ENCODE results near the gene SLC25A34.
A peak's percentile ranks its signal among the peaks of the same experiment; 100 is the strongest.

The SLC25A34 gene

DNA sequence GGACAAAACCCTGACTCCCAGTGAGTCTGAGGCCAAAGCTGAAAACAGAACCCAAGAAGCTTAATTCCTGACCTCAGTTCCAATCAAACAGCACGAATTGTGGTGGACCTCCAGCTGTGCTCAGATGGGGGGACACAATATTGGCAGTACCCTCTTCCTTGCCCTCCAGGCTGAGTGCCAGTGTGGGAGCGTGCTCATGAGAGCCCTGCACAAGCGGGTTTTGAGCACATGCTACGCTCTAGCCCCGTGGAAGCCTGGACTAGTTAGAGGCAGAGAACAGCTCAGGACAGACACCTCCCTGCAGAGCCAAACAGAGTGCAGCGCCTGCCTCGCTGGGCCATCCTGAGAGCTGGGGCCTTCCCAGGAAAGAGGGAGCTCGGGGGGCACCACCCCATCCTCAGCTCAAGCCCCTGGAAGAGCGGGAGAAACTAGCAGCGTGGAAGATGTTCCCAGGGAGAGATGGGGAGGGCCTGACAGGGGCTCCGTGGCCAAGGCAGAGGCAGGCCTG lies 2.8 kb upstream of the SLC25A34 start:
- no peak for DNase-seq (ENCODE audit: low read depth in 1 of 2, low spot score in 1 of 2)

DNA sequence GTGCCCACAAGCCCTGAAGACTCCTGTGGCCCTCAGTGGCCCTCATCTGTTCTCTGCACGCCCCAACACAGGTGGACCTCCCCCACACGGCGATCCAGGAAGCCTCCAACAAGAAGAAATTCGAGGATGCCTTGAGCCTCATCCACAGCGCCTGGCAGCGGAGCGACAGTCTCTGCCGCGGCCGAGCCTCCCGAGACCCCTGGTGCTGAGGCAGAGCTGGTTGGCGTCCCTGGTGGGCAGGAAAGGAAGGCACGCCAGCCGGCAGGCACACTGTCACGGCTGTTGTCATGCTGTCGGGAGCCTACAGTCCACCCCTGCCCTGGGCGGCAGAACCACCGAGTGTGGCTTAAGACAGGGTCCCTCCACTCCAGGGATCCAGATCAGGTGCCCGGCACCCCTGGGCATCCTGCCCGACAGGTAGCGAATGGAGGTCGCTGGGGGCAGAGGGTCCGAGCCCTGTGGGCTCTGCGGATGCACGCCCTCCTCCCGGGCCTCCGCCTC lies 2.3 kb upstream of the SLC25A34 start:
- DNase-seq (ENCODE audit: low read depth in 1 of 2, low spot score in 1 of 2): no peak

DNA sequence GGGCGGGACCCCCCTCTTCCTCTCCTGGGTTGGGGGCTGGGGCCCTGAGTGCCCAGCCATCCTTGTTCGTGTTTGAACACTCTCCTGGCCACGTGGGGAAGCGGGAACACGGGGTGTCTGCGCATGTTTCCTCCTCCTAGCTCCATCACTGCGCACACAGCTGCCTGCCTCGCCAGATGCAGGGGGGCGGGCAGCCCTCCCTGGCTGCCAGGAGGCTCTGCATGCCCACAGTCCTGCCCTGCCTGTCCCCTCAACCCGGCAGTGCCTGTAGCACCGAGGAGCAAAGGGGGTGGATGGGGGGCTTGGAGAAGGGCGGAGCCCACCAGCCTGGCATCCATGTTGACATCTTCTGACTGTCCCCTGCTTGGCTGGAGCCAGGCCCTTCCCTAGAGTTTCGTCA lies 1.8 kb upstream of the SLC25A34 start:
- DNase-seq (ENCODE audit: low read depth in 1 of 2, low spot score in 1 of 2): no peak

DNA sequence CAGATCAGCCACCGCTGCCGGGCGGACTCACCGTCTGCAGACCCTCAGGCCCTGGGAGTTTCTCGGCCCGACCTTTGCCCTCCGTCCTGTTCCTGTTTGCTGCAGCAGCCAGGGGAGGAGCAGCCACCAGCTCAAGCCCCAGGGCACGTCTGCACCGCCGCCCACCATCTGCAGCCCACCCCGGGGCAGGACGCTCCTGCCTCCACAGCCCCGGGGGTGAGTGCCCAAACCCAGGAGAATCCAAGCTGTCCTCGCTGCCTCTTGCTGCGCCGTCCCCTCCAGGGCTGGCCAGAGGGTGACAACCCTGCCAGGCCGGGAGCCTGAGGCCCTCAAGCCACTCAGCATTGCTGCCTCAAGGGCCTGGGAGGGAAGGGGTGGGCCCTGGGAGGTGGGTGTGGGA lies 1.2 kb upstream of the SLC25A34 start:
- no peak for DNase-seq (ENCODE audit: low read depth in 1 of 2, low spot score in 1 of 2)

DNA sequence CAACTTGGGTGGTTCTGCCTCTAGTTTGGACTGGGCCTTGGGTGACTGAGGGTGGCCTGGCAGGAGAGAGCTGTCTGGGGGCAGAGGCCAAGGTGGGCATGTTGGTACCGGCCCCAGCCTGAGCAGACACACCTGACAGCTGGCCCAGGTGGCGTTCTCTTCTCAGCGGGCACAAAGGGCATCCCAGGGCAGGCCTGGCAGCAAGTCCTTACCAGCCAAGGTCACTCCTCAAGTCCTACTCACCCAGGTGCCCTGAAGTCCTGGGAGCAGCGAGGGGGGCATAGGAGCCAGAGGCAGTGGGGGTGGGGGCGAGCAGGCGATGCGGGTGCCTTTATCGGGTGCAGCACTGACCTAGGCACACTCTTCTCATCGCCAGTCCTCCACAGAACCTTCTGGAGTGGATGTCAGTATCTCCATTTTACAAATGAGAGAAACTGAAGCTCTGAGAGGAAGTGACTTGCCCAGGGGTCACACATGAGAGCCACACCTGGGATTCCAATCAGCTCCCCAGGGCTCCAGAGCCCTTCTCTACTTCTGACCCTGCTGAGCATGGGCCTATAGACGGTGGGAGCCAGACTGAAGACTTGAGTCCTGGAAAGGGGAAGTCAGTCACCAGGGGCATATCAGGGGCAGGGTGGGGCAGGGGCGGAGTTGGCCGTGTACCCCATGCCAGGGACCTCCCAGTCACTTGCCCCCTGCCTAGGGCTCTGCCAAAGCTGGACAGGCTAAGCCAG lies 587 bp upstream of the SLC25A34 start:
- no peak for DNase-seq (ENCODE audit: low read depth in 1 of 2, low spot score in 1 of 2)

DNA sequence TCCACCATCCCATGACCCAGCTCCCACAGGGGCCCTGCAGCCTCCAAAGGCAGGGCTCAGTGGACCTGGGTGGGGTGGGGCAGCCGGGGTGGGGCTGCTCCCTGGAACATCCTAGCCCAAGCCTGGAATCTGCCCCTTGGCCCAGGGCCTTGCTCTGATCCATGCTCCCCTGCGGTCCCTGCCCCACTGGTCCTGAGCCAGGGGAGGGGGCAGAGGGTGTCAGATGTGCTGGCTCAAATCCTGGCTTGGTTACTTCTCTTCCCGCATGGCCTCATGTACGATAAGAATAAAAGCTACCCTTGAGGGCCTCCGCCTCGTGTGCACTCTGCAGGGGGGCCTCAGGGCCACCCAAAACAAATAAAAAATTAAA lies 819 bp downstream of the SLC25A34 start:
- DNase-seq (ENCODE audit: low read depth in 1 of 2, low spot score in 1 of 2): no peak

DNA sequence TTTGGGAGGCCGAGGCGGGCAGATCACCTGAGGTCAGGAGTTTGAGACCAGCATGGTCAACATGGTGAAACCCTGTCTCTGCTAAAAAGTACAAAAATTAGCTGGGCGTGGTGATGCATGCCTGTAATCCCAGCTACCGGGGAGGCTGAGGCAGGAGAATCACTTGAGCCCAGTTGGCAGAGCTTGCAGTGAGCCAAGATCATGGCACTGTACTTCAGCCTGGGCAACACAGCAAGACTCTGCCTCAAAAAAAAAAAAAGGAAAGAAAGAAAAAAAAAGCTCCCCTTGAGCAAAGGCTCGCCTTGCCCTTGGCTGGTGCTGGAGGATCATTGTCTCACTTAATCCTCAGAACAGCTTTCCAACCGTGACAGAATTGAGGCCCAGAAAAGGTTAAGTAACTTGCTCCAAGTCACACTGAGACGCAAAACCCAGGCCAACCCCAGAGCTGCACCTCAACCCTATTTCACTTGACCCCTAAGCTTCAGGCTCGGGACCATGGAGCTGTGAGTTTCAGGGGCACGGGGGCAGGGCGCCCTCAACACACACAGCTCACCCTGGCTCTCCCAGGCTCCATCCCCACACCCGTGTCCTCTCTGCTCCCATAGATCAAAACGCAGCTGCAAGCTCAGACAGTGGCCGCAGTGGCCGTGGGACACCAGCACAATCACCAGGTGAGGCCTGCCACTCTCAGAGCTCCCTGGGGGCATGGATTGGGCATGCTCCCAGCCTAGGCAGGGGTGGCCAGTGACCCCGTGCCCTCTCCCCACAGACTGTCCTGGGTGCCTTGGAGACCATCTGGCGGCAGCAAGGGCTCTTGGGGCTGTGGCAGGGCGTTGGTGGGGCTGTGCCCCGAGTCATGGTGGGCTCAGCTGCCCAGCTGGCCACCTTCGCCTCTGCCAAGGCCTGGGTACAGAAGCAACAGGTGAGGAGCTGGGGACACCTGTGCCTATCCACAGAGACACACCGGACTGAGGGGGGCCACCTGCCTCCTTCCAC lies 1.6 kb downstream of the SLC25A34 start:
- DNase-seq (ENCODE audit: low read depth in 1 of 2, low spot score in 1 of 2): no peak

DNA sequence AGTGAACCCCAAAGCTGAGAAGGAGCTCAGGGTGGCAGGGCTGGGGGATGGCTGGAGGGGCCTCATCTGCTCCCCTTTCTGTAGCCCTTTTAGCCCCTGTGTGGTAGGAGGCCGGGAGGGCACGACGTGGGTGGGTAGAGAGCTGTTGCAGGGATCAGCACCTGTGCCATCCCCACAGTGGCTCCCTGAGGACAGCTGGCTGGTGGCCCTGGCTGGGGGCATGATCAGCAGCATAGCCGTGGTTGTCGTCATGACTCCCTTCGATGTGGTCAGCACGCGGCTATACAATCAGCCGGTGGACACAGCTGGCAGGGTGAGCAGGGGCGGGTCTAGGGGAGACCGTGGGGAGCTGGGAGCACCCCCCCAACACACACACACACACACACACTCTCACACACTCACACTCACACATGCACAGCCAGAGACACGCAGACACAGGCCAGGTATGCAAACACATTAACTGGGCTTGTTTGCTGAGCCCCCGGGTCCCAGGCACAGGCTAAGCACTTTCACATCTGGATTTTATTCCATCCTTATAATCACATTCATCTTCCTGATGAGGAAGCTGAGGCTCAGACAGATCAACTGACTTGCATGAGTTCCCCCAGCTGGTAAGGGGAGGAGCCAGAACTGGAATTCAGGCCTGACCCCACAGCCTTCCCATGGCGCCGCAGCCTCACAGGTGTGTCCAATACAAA lies 2.5 kb downstream of the SLC25A34 start:
- DNase-seq (ENCODE audit: low read depth in 1 of 2, low spot score in 1 of 2): no peak

DNA sequence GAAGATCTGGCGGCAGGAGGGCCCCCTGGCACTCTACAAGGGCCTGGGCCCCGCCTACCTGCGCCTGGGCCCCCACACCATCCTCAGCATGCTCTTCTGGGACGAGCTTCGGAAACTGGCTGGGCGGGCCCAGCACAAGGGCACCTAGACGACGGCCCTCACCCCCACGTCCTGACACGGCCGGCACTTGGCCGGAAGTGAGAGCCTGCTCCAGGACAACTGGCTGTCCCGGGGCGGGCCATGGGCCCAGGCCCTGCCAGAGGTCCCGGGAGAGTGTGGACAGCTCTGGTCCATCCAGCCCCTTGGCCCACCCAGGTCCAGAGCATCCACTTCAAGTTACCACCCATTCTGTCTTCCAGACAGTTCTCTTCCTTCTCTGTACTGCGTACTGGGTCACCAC lies 3.2 kb downstream of the SLC25A34 start:
- no peak for DNase-seq (ENCODE audit: low read depth in 1 of 2, low spot score in 1 of 2)

DNA sequence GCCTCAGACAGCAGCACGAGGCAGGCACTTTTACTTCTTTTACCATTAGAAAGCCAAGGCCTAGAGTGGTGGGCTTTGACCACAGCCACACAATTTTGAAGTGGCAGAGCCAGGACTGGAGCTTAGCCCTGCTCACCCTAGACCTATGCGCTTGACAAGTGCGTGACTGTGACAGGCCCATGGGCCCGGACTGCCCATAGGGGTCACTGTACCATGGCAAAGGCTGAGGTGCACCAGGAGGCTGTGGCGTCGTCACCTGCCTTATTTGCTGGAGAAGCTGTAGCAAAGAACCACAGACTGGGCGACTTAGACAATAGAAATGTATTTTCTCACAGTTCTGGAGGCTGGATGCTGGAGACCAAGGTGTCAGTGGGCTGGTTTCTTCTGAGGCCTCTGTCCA lies 3.7 kb downstream of the SLC25A34 start:
- no peak for DNase-seq (ENCODE audit: low read depth in 1 of 2, low spot score in 1 of 2)

DNA sequence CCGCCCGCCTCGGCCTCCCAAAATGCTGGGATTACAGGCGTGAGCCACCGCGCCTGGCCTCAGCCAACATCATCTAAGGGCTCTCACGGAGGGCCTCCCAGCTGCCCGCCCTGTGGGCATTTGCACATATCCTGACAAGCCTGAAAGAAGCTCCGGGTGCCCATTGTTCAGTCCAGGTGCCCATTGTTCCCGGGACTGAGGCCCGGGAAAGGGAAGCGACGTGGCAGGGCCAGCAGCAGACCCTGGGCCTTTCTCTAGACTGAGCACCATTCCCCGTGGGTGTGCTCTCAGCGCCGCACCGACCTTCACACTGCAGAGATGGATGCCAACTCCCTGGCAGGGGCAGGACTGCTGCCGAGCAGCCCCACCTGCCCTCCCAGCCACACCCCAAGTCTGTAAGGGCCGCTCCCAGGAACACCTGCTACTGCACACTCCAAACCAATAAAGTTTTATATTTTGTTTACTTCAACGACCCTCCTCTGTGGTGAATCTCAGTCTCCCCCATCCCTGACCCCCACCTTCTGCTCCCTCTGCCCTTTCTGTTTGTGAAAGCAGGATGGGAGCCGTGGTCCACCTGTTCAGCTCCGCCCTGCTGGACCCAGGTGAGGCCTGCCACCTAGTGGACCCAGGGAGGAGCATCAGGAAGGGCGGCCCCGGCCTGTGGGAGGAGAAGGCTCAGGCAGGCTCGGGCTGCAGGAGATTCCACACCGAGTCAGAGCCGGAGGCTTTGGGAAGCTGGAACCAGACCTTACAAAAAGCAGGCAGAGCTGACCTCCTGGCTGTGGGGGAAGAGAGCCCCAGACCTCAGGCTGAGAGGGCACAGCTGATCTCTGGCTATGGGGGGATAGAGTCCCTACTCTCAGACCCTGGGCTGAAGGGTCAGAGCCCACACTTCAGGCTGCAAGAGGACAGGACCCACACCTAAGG lies 5.1 kb downstream of the SLC25A34 start:
- DNase-seq (ENCODE audit: low read depth in 1 of 2, low spot score in 1 of 2): peak; percentile 42 to 53

DNA sequence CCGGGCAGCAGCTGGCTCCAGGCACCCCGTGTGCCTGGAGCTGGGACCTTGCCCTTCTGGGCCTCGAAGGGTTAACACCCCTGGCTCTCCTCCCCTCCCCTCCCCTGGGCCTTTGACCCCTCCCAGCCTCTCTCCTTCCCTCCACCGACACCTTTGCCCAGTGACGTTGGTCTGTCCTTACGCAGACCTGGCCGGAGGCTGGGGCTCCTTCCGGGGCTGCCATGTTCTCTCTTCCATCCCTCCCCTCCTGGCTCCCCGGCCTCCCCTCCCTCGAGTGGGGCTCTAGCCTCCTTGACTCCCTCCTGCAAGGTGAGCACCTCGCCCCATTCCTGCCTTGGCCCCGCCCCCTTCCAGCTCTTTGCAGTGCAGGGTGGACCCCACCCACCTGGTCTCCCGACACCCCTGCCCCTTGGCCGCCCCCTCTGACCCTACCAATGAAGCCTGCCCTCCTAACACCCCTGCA lies 6.3 kb downstream of the SLC25A34 start, which contains the start of gene TMEM82:
Gene TMEM82 (plus strand): TSS at position 161 of the 463 bp plus-strand sequence. CDS start 61 bp downstream, at position 222.
- DNase-seq (ENCODE audit: low read depth in 1 of 2, low spot score in 1 of 2): no peak

DNA sequence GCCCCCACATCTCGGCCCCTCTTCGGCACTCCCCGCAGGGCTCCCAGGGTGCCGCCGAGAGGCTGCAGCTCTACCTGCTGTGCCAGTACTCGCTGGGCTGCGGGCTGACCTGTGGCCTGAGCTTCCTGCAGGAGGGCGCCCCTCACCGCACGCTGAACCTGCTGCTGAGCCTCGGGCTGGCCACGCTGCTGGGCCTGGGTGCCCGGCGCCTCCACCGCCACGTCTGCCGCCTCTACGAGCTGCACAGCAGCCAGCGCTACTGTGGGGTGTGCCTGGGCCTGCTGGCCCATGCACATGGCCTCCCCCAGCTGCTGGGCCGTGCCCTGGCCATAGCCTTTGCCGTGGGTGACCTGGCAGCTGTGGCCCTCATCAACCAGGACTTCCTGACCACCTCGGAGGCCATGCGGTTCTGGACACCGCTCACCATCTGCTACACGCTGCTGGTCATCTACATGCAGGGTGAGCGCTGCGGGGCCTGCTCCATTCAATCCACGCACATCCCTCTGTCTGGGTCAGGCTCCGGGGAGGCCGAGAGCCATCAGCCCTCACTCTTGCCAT lies 8.1 kb downstream of the SLC25A34 start:
- no peak for DNase-seq (ENCODE audit: low read depth in 1 of 2, low spot score in 1 of 2)

DNA sequence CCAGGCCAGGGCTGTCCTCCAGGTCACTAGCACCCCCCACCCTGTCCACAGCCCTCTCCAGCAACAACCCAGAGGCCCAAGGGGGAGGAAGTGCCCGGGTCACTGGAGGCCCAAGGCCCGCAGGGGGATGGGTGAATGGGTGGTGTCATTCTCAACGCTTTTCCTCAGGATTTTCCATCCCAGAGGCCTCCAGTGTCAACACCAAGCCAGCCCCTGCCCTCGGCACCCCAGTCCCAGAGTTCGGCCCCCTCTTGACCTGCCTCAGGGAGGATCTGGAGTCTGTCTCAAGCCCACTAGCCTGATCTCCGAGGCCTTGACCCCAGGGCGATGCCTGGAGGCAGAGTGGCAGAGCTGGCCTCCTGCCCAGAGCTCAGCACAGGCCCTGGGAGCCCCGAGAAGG lies 11.3 kb downstream of the SLC25A34 start:
- DNase-seq (ENCODE audit: low read depth in 1 of 2, low spot score in 1 of 2): no peak

DNA sequence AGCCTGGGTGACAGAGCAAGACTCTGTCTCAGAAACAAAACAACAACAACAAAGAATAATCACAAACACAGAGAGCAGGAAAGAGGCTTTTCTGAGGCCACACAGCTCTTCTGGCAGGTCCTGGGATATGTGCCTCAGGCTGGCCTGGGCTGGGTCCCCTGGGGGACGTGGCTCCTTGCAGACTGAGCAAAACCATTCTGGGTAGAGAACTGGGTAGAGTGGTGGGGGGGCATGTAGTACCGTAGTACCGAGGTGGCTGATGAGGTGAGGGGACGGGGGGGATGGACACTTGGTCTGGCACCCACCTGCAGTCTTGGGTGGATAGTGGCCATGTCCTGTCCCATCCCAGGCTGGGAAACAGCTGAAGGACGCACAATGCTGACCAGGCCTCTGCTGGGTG lies 12.2 kb downstream of the SLC25A34 start:
- DNase-seq (ENCODE audit: low read depth in 1 of 2, low spot score in 1 of 2): no peak

DNA sequence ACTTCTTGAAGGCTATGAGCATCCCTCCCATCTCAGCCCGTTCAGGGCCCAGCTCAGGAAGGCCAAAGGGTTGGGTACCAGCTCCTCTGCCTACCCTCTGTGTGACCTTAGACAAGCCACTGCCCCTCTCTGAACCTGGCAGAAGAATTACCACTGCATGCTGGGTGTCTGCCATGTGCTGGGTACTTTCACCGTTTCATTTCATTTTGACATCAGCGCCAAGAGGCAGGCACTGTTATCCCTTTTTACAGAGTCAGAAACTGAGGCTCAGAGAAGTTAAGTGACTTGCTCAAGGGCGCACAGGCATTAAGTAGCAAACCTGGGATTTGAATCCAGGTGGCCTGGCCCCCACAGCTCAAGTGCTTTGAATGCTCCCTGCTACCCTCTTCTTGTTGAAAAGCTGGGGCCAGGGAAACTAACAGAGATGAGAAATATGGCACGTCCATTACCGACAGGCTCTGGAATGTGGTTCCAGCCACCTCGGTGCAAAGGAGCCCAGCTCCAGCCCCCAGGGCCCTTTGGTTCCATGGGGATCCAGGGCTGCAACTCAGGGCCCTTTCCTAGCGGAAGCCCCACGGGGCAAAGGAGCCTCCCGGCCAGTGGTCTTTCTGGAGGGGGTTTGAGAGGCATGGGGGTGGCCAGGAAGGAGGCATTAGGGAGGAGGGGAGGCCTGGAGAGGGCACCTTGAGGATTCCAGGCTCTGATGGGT lies 12.8 kb downstream of the SLC25A34 start:
- DNase-seq (ENCODE audit: low read depth in 1 of 2, low spot score in 1 of 2): no peak

DNA sequence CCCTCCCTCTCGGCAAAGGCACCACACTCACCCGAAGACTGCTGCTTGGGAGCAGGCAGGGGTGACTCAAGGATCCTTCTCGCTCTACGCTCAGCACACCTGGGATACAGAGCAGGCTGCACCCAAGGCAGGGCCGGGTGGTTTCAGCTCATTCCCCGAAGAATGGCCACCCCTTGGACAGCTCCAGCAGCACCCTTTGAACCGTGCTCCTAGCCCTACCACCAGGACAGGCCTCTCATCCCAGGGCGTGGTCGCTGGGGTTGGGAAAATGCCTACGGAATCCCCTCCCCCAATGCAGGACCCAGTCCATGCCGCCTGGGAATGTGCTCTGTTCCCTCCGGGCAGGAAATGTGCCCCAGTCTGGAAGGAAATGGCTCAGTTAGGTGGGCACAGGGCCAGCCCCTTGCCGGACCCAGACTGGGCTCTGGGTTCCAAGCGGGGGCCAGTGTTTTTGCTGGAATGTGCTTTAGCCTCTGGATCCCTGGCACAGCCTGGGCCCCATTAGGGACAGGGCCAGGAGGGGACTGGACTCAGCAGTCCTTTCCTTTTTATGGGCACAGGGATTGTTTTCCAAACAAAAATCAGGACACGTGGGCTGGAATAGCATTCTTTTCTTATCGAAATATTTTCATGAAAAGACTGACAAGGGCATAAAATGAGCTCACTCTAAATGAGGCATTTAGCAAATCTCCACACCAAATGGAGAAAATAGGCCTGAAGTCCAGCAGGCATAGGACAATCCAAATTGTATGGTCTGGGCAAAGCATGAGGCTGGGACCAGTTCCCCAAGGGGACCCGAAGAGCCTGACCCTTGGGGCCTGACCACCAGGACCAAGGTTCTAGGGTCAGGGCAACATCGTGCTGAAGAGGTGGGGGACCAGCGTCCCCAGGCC lies 13.6 kb downstream of the SLC25A34 start:
- DNase-seq (ENCODE audit: low read depth in 1 of 2, low spot score in 1 of 2): no peak

DNA sequence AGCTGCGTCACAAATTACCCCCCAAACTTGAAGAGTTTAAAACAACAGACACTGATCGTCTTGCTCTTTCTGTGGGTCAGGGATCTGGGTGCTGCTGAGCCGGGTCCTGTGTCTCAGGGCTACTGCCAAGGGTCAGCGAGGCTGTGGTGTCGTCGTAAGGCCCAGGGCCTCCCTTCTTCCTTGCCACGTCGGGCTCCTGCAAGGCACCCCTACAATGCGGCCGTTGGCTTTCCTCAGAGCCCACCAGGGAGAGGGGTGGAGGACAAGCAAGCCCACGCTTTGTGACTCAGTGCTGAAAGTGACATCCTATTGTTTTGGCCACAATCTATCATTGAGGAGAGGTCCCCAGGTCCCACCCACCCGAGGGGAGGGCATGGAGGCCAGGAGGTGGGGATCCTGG lies 14.9 kb downstream of the SLC25A34 start:
- no peak for DNase-seq (ENCODE audit: low read depth in 1 of 2, low spot score in 1 of 2)
